T1000 (cell line): ENCODE results near the gene ITGB1.
"Not testable (repeated sequence)": the region's sequence is repeated elsewhere in the genome, so short reads cannot be mapped to it uniquely, and the experiment has no call there.

Source experiments
- DNase-seq: peaks from one replicate; lab custom pipeline; 2025; ENCODE audit warnings: mixed read lengths; lab: John Stamatoyannopoulos, UW

ITGB1 gene

DNA sequence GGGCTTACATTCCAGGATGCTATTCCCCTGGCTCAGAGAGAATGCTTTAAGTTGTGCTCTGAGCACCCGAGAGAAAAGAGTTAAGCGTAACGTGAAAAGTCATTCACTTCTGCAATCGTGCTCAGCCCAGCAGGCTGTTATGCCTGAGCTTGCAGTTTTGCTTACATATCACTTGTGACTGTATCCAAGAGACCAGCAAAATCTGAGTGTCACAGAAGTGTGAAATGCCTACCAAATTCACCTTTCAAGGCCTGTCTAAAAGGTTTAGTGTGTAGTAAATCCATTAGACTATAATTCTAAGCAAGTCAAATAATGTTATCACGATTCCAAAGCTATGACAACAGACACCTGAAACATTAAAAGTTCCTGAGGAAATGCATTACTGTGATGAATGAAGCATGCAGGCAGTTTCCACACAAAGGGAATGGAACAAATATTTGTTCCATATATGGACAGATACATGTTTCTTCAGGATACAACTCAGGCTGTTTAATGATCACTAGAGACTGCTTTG is 20.1 kb downstream of the ITGB1 start:
- DNase-seq = no peak

DNA sequence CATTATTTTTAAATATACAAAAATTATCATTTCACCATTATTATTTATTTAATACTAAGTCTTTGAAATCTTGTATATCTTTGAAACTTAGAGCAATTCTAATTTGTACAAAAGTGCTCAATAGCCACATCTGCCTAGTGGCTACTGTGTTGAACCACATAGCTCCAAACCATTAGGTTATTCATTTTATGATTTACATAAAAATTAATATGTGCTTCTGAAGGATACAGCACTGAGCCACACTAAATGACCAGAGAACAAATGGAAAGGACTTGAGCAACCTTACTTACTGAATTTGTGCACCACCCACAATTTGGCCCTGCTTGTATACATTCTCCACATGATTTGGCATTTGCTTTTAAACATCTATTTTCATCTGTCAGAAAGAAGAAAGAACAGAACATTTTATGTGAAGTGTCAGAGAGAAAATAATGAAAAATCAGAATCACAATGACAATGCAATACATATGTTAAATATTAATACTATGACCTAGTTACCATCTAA is 25.8 kb downstream of the ITGB1 start:
- DNase-seq = no peak

DNA sequence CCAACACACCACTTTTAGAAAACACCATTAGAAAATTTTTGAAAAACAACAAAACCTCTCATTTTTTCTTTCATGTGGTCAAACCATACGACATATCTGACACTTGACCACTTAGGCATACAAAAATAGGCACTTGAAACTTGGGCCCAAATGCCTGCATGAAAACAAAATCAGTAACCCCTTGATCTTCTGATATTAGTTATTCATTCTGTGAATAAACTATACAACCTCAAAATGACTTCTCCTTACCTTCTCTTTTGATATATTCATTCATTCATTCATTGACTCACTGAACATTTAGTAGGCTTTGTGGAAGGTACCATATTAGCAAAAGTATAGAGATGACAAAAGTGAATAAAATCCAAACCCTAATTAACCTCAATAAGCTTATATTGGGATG is 26.4 kb downstream of the ITGB1 start:
- no peak for DNase-seq

DNA sequence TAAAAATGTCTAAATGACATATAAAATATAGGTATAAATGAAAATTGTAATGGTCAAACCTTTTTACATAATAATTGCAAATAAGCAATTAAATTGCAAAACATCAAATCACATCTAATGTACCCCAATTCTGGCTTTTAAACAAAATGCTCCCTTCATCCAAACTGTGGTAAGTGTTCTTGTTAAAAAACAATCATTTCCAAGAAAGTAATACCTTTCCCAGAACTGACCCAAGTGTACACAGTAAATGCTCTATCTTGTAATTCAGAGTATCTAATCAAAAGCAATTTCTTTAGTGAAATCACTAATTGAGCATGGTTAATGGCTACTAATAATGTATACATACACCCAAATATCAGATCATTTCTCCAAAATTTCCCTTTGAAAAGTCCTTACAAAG is 28.0 kb downstream of the ITGB1 start:
- DNase-seq = no peak

DNA sequence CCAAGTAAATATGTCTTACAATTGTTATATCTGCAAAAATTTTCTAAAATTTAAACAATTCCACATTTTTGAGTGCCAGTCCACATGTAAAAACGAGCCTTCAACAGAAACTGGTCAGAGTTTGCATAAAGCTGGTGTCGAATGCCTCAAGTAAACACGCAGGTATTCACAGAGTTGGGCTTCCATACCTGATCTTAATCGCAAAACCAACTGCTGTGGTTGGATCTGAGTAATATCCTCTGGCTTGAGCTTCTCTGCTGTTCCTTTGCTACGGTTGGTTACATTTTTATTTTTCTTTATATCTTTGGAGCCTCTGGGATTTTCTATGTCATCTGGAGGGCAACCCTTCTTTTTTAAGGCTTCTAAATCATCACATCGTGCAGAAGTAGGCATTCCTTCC is 28.4 kb downstream of the ITGB1 start:
- no peak for DNase-seq

DNA sequence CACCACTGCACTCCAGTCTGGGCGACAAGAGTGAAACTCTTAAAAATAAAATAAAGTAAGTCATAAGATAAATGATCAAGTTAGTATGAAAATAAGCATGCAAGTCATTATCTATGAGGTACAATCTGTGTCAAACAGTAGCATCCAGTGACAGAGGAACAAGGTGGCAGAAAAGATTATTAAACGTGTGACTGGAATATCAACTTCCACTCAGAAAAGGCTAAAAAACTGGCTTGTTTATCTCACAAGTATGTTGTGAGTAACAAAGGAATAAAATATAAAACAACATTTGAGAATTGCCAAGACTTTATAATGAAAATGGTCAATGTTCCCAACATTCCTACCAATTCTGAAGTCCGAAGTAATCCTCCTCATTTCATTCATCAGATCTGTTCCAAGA is 30.3 kb downstream of the ITGB1 start:
- DNase-seq = no peak

DNA sequence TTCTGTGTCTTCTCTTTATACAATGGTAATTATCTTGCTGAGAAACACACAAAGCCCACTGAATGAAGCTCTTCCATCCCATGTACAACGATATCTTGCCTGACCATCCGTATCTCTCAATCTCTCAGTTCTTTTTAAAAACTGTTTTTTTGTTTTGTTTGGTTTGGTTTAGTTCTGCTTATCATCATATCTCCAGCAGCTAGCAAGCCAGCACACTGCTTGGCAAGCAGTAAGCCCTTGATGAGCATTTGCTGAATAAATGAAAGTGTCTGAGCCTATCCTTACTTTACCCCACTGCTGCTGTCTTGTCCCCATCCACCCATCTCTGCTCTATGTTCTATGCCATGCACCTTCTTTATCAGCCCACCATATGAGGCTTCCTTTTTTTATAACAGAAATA is 34.2 kb downstream of the ITGB1 start:
- no peak for DNase-seq

DNA sequence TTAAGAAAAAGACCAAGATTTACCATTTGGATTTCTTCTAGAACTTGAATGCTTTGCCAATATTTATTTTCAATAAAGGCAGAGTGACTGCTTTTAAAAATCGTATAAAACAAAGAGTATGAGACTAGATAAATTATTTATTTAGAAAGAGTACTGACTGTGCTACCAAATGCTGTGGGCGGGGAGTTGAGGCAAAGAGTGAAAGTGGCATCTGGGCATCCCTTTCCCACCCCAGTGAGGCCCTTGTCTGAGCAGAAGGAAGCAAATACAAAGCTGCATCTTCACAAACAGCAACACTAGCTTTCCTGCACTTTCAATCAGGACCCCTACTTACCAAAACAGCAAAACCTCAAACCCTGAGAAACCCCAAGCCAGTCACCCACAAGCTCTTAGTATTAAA is 34.9 kb downstream of the ITGB1 start:
- no peak for DNase-seq

DNA sequence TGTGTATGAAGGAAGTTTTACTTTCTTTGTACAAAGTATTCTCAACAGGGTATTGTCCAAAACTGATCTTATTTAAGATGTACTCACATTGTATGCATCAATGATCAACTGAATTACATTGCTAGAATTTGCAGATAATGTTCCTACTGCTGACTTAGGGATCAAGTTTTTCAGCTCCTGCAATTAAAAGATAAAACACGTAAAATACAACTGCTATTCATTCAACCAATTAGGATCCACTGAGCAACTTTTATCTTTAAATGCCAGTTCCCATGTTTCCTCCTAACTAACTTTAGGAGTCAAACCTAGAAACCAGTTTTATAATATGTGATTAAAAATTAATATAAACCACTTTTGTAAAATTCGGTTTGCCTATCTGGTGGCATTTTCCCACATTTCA is 35.9 kb downstream of the ITGB1 start:
- DNase-seq = no peak

DNA sequence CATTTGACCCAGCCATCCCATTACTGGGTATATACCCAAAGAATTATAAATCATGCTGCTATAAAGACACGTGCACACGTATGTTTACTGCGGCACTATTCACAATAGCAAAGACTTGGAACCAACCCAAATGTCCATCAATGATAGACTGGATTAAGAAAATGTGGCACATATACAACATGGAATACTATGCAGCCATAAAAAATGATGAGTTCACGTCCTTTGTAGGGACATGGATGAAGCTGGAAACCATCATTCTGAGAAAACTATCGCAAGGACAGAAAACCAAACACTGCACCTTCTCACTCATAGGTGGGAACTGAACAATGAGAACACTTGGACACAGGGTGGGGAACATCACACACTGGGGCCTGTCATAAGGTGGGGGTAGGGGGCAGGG is 40.2 kb downstream of the ITGB1 start:
- DNase-seq = not testable (repeated sequence)

DNA sequence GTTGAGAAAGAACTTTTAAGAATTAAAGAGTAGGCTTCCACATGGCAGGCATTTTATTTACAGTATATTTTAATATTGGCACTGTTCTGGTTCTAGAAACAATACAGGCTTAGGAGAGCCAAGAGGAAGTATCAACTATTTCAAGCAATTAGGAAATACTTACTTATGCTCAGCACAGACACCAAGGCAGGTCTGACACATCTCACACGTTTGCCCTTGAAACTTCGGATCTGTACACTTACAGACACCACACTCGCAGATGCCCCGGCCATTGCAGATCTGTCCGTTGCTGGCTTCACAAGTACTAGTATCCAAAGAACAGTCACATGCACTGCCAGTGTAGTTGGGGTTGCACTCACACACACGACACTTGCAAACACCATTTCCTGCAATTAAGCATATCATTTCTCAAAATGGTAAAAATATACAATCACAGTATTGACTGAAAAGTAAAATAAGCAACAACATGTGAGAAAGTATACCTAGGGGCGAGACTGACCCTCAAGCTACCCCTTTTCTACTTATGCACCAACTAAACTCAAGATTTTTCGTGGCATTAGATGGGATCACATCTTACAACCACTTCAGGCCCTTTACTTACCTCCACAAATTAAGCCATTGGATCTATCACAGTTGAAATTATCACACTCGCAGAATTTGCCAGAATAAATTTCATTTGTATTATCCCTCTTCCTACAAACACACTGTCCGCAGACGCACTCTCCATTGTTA is 46.6 kb downstream of the ITGB1 start:
- no peak for DNase-seq

DNA sequence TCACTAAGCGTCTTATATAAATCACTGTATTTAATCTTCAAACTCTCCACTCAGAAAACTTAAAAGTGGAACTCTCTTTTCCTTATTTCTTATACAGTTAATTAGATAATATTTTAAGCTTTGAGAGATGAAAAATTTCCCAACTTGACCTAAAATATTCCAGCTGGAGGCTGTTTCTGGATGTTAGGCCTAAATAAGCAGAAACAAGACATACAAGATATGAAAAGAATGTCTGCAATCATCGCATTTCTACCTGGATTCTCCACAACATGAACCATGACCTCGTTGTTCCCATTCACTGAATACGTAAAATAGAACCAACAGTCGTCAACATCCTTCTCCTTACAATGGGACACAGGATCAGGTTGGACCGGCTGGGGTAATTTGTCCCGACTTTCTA is 48.1 kb downstream of the ITGB1 start:
- not testable (repeated sequence) for DNase-seq

DNA sequence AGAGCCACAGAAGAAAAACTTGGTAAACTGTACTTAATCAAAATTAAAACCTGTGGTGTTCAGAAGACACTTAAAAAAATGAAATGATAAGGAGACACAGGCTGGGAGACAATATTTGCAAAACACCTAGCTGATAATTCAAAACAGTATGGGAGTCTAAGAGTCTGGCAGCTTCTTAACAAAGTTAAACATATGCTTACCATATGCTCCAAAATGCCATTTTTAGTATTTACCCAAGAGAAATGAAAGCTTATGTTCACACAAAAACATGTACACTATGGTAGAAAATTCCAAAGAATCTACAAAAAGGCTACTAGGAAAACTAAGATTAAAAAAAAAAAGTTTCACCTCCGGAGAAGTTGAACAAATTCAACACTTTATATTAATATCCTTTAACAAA is 48.6 kb downstream of the ITGB1 start:
- DNase-seq = no peak

DNA sequence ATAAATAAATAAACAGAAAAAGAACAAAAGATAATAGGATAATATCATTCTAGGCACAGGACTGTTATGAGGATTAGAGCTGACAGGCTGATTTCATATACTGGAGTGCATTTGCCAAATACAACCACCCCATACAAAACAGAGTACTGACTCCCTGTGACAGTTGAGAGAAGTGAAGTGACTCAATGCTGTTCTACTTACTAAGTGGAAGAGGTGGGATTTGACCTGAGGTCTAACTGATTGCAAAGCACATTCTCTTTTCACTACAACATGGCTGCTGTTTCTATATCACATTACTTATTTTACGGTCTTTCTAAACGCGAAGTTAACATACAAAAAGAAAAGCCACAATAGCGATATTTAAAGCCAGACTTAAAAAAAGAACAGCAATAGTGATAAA is 51.4 kb downstream of the ITGB1 start:
- no peak for DNase-seq

DNA sequence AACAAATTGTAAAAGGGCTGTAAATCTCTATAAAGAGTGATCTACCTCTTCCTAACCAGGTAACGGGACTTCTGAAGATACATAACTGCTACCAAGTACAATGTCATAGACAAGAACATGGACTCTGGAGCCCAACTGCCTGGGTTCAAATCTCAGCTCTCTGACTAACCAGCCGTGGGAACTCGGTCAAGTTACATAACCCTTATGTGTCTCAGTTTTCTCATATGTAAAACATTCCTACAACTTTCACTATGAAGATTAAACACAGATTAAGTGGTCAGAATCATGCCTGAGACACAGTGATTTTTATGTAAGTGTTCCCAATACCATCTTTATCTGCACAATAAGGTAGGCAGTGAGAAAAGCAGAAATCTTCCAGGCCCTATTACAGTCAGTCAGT is 52.6 kb downstream of the ITGB1 start:
- DNase-seq = no peak

DNA sequence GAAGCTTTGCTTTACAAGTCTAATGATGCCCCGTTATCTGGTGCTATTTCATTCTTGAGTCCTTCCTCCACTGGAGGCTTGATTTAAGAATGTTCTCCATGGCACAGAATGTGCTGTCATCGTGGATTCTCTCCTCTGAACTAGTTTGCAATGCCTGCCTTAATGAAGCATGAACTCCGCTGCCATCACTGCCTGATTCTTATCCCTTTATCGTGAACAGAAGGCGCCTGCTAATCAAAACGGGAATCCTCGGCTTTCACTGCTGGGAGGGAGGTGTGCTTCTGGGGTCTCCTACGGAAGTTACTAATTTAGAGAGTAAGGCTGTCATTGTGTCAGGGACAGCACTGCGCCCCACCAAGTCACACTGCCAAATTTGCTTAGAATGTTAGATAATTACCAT is 56.2 kb downstream of the ITGB1 start:
- no peak for DNase-seq

DNA sequence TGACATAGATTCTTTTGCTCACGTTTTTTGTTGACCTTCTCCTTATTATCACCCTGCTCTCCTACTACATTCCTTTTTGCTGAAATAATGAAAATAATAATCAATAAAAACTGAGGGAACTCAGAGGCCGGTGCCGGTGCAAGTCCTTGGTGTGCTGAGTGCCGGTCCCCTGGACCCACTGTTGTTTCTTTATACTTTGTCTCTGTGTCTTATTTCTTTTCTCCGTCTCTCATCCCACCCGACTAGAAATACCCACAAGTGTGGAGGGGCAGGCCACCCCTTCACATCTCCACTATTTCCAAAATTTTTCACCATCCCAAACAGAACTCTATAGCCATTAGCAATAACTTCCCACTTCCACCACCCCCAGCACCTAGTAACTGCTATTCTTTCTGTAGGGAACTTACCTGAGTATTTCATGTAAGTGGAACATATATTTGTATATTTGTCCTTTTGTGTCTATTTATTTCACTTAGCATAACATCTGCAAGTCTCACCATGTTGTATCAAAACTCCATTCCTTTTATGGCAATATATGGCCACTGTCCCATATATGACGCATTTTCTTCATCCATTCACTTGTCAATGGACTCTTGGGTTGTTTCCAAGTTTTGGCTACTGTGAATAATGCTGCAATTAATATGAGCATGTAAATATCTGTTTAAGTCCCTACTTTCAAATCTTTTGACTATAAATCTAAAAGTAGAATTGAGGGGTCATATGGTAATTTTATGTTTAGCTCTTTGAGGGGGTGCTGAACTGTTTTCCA is 62.6 kb downstream of the ITGB1 start:
- not testable (repeated sequence) for DNase-seq

DNA sequence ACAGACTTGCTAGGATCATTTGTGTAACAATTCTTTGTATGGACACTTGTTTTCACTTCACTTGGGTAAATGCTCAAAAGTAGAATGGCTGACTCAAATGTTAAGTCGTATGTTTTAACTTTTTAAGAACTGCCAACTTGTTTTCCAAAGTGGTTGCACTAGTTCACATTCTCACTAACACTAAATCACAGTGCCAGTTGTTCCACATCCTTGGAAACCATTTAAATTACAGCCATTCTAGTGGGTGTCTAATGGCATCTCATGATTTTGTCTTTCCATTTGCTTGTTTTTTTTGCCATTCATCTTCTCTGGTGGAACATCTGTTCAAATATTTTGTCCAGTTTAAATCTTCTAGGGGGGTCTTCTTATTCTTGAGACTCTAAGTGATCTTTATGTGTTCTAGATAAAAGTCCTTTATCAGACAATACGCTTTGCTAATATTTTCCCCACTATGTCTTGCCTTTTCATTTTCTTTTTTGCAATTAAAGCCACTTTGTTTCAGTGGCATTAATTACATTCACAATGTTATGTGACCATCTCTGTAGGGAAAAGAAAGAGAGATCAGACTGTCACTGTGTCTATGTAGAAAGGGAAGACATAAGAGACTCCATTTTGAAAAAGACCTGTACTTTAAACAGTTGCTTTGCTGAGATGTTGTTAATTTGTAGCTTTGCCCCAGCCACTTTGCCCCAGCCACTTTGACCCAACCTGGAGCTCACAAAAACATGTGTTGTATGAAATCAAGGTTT is 63.9 kb downstream of the ITGB1 start:
- DNase-seq = no peak

DNA sequence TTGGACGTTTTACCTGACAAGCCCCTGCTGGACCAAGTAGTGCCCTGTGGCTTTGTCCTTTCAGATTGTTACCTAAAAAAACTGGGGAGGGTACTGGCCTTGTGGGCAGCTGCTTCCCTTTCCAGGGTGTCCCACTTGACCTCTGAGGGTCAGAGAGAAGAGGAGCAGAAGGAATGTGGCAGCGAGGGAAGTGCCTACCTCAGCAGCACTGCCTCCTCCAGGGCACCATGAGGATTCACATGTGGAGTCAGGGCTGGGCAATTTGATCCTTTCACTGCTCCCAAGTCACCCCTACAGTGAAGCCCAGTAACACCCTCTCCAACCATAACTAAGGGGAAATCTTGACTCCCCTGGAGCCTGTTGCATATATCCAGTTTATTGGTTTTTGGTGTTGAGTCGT is 64.6 kb downstream of the ITGB1 start:
- no peak for DNase-seq

DNA sequence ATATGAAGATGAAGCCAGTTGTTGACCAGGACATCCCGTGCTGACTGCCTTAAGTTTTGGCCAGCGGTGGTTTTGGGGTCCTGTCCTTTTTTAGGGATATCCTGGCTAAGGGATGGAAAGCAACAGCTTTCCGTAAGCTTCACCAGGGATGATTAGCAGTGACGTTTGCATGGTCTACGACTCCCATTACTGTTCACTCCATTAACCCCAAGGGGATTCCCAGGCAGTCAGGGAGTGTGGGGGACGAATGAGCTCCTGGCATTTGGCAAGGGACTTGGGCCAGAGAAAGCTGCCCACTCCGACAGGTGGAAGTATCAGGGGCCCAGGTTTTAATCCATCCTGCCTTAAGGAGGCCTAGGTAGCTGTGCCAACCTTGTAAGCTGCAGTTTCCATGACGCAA is 66.8 kb downstream of the ITGB1 start:
- DNase-seq = no peak

DNA sequence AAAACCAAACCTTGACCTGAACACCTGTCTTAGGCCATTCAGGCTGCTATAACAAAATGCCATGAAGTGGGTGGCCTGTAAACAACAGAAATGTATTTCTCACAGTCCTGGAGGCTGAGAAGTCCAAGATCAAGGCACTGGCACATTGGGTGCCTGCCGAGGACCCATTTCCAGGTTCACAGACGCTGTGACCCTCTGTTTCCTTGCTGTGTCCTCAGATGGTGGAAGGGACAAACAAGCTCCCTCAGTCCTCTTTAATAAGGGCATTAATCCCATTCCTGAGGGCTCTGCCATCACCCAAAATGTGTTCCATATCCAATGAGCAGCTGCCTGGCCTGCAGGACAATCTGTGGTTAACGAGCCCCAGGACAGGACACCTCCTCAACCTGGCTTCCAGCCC is 67.6 kb downstream of the ITGB1 start:
- no peak for DNase-seq

DNA sequence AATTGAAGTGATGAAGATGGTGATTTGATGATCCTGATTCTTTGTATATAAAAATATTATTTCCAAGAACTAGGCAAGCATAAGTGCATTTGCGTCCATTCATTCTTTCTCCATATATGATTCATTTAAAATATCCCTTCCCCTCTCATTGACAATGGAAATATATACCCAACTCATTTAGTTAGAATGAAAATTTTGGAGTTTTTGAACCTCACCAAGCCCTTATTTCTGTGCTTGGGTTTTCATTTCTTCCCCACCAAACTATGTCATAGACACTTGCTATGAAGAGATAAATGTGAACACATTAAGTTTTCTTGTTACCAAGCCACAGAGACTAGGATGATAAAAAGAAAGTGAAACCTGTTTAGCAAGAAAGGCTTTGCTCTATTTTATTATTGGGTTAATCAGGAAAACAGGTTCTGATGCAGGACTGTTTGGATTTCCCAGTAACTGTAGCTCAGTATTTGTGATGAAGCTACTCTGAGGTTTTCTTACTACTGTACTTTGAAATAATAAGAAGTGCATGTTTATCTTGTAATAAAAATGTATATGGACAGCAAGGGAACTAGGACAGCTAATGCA is 68.3 kb downstream of the ITGB1 start:
- DNase-seq = no peak
